H9 (cell line): Measurements from ENCODE around the gene ELMOD1. TPM values are rescaled to one million over a fixed set of nuclear protein-coding genes. Genes with fewer than 3 reads are reported as not detected.

Experiments used
- DNase-seq: peaks from one replicate; pipeline ENCODE4 v3.0.0-alpha.2; 2017
- H2AFZ ChIP-seq: one replicate; pipeline ENCODE4 v1.6.1; 2013; ENCODE audit warnings: mild to moderate bottlenecking, low read length, control low read depth, moderate library complexity
- H2AK5ac ChIP-seq: 2 replicates; pipeline ENCODE4 v1.6.1; 2013; ENCODE audit warnings: low read length, control low read depth, mixed read lengths; ENCODE audit not compliant: insufficient read length
- H2BK120ac ChIP-seq: one replicate; pipeline ENCODE4 v1.6.1; 2013; ENCODE audit warnings: low read depth, mild to moderate bottlenecking, low read length, control low read depth, inconsistent platforms; ENCODE audit not compliant: poor library complexity, severe bottlenecking
- H2BK12ac ChIP-seq: 2 replicates; pipeline ENCODE4 v1.6.1; 2013; ENCODE audit warnings: low read length, control low read depth, mixed read lengths, low read depth; ENCODE audit not compliant: insufficient read length
- H2BK15ac ChIP-seq: 2 replicates; pipeline ENCODE4 v1.6.1; 2013; ENCODE audit warnings: low read depth, low read length, control low read depth
- H2BK20ac ChIP-seq: one replicate; pipeline ENCODE4 v1.6.1; 2013; ENCODE audit warnings: low read depth, mild to moderate bottlenecking, low read length, control low read depth, inconsistent platforms; ENCODE audit not compliant: poor library complexity, severe bottlenecking
- H2BK5ac ChIP-seq: 2 replicates; pipeline ENCODE4 v1.6.1; 2013; ENCODE audit warnings: low read length, control low read depth, mixed read lengths; ENCODE audit not compliant: insufficient read length
- H3K14ac ChIP-seq: 2 replicates; pipeline ENCODE4 v1.6.1; 2013; ENCODE audit warnings: low read length, control low read depth; ENCODE audit not compliant: insufficient read depth
- H3K18ac ChIP-seq: 2 replicates; pipeline ENCODE4 v1.6.1; 2013; ENCODE audit warnings: low read depth, mild to moderate bottlenecking, mixed read lengths, low read length, control low read depth; ENCODE audit not compliant: insufficient read length
- H3K23ac ChIP-seq: 2 replicates; pipeline ENCODE4 v1.6.1; 2013; ENCODE audit warnings: low read length, control low read depth, mixed read lengths, low read depth; ENCODE audit not compliant: insufficient read length
- H3K23me2 ChIP-seq: 2 replicates; pipeline ENCODE4 v1.6.1; 2013; ENCODE audit warnings: low read depth, mild to moderate bottlenecking, mixed read lengths, low read length, control low read depth; ENCODE audit not compliant: insufficient read length, poor library complexity, severe bottlenecking
- H3K27ac ChIP-seq: 2 replicates; pipeline ENCODE4 v1.5.1; 2013; ENCODE audit warnings: low read length, control low read depth, mixed read lengths, low read depth; ENCODE audit not compliant: insufficient read length
- H3K27me3 ChIP-seq: 2 replicates; pipeline ENCODE4 v1.6.1; 2013; ENCODE audit warnings: low read length, control low read depth, inconsistent platforms; ENCODE audit not compliant: insufficient read depth
- H3K4ac ChIP-seq: 2 replicates; pipeline ENCODE4 v1.6.1; 2013; ENCODE audit warnings: low read depth, mild to moderate bottlenecking, control low read depth, inconsistent platforms, low read length, moderate library complexity
- H3K4me1 ChIP-seq: 2 replicates; pipeline ENCODE4 v1.6.1; 2013; ENCODE audit warnings: low read length, control low read depth, inconsistent platforms; ENCODE audit not compliant: insufficient read depth
- H3K4me2 ChIP-seq: 2 replicates; pipeline ENCODE4 v1.6.1; 2013; ENCODE audit warnings: low read length, control low read depth, mixed read lengths; ENCODE audit not compliant: insufficient read length, insufficient read depth
- H3K56ac ChIP-seq: 2 replicates; pipeline ENCODE4 v1.6.1; 2013; ENCODE audit warnings: low read depth, mild to moderate bottlenecking, mixed read lengths, low read length, control low read depth; ENCODE audit not compliant: insufficient read length
- H3K79me1 ChIP-seq: 2 replicates; pipeline ENCODE4 v1.6.1; 2013; ENCODE audit warnings: low read depth, mild to moderate bottlenecking, moderate library complexity, low read length, control low read depth, inconsistent platforms; ENCODE audit not compliant: insufficient read depth, poor library complexity, severe bottlenecking
- H3K79me2 ChIP-seq: 2 replicates; pipeline ENCODE4 v1.6.1; 2013; ENCODE audit warnings: low read length, control low read depth, inconsistent platforms; ENCODE audit not compliant: insufficient read depth
- H3K9ac ChIP-seq: 2 replicates; pipeline ENCODE4 v1.6.1; 2013; ENCODE audit warnings: low read length, control low read depth, mixed read lengths; ENCODE audit not compliant: insufficient read length; ENCODE audit errors: extremely low read depth
- H3K9me3 ChIP-seq: one replicate; pipeline ENCODE4 v1.6.1; 2013; ENCODE audit warnings: low read depth, low read length, inconsistent platforms; ENCODE audit not compliant: control insufficient read depth
- H3T11ph ChIP-seq: one replicate; pipeline ENCODE4 v1.6.1; 2013; ENCODE audit warnings: mild to moderate bottlenecking, low read length, control low read depth, inconsistent platforms
- H4K20me1 ChIP-seq: one replicate; pipeline ENCODE4 v1.6.1; 2013; ENCODE audit not compliant: control insufficient read depth, insufficient read length, insufficient read depth
- H4K5ac ChIP-seq: 2 replicates; pipeline ENCODE4 v1.6.1; 2013; ENCODE audit warnings: low read depth, mild to moderate bottlenecking, mixed read lengths, low read length, control low read depth; ENCODE audit not compliant: insufficient read length
- H4K8ac ChIP-seq: replicated peaks from 2 replicates; pipeline ENCODE4 v1.6.1; 2013; ENCODE audit warnings: low read length, control low read depth, mixed read lengths, low read depth; ENCODE audit not compliant: insufficient read length
- H4K91ac ChIP-seq: 2 replicates; pipeline ENCODE4 v1.6.1; 2013; ENCODE audit warnings: low read depth, mild to moderate bottlenecking, moderate library complexity, mixed read lengths, low read length, control low read depth; ENCODE audit not compliant: insufficient read length
- H3K27ac Mint-ChIP-seq, 3 experiments: 2 replicates in 2 of 3; 3 replicates in 1 of 3; pipeline ENCODE4 v1.8.0; 2020 to 2021; ENCODE audit warnings: mixed read lengths in 3 of 3, mild to moderate bottlenecking in 1 of 3, moderate library complexity in 1 of 3
- H3K27me3 Mint-ChIP-seq: 2 replicates; pipeline ENCODE4 v1.8.0; 2021; ENCODE audit warnings: low read depth, mild to moderate bottlenecking, moderate library complexity, mixed read lengths
- H3K36me3 Mint-ChIP-seq, 3 experiments: 2 replicates in 2 of 3; 3 replicates in 1 of 3; pipeline ENCODE4 v1.8.0; 2020 to 2021; ENCODE audit warnings: low read depth in 3 of 3, mixed read lengths in 3 of 3; ENCODE audit not compliant: insufficient read depth in 1 of 3
- H3K4me1 Mint-ChIP-seq, 2 experiments: 2 replicates each; pipeline ENCODE4 v1.8.0; 2020; ENCODE audit warnings: mixed read lengths in 2 of 2
- H3K4me3 Mint-ChIP-seq, 2 experiments: 2 replicates in 1 of 2; 3 replicates in 1 of 2; pipeline ENCODE4 v1.8.0; 2020 to 2021; ENCODE audit warnings: mild to moderate bottlenecking in 2 of 2, mixed read lengths in 2 of 2, moderate library complexity in 1 of 2
- H3K9me3 Mint-ChIP-seq, 2 experiments: 2 replicates in 1 of 2; 3 replicates in 1 of 2; pipeline ENCODE4 v1.8.0; 2020; ENCODE audit warnings: mild to moderate bottlenecking in 2 of 2, mixed read lengths in 2 of 2, moderate library complexity in 1 of 2
- CTCF ChIP-seq: fragments of 200-600 bp; sonication (generic); conservative IDR thresholded peaks from 3 replicates; pipeline ENCODE4 v1.8.0; 2021; ENCODE audit warnings: antibody characterized with exemption, mild to moderate bottlenecking
- WGBS: extraction: QIAGEN DNeasy Blood & Tissue Kit; methylation state at CpG from one replicate; pipeline ENCODE4 v1.1.7; 2013; ENCODE audit warnings: missing lambda C conversion rate, low lambda C conversion rate, mixed read lengths; ENCODE audit not compliant: insufficient read length; ENCODE audit errors: extremely low coverage; 5-methylcytosine and 5-hydroxymethylcytosine counted together
- total RNA-seq: library from RNA; stranded (reverse); gene quantifications from 2 replicates; pipeline ENCODE4 v1.2.1, GENCODE V29; 2021

ELMOD1 gene
- total RNA-seq, 1 experiment from 2014 or later = 0.61 TPM

GRCh38 chr11:107624983-107625684 is 34.2 kb downstream of the ELMOD1 start:
- no peak overlapping the region for H3K14ac ChIP-seq
- H3K56ac ChIP-seq = no peak overlapping the region
- no peak overlapping the region for H2BK12ac ChIP-seq
- peaks cover 4% of the 10 kb centered on the region; the same call in 1 of the 2 replicates for H3K4me1 ChIP-seq
- no peak overlapping the region for H4K91ac ChIP-seq
- no peaks in the 10 kb centered on the region for H3K79me2 ChIP-seq
- H4K8ac ChIP-seq = no peak overlapping the region
- no peak overlapping the region for H2AK5ac ChIP-seq
- Mint-ChIP-seq H3K4me1 (peaks cover 20 to 23% of the 10 kb centered on the region in 2 experiments), H3K27me3 (peaks cover 4% of the 10 kb centered on the region; the same call in 1 of the 2 replicates), H3K36me3 (no peaks in the 10 kb centered on the region), H3K27ac (peak overlapping the region in 1 of 3 experiments; percentile 39; a peak in 2 of 7 replicates), H3K9me3 (no peaks in the 10 kb centered on the region), H3K4me3 (peak overlapping the region; percentile 14 to 53; a peak in 1 of 5 replicates)
- H3K27ac ChIP-seq = no peak overlapping the region
- no peak for DNase-seq
- peak overlapping the region; percentile 19 for H3K4me2 ChIP-seq
- H3K4ac ChIP-seq = no peak overlapping the region
- no peaks in the 10 kb centered on the region for H3K23me2 ChIP-seq
- H3K23ac ChIP-seq = no peak overlapping the region
- H3K27me3 ChIP-seq = no peaks in the 10 kb centered on the region
- H4K20me1 ChIP-seq = no peaks in the 10 kb centered on the region
- no peak overlapping the region for H2BK20ac ChIP-seq
- H2BK15ac ChIP-seq = no peak overlapping the region
- H2BK120ac ChIP-seq = no peak overlapping the region
- no peak overlapping the region for H2BK5ac ChIP-seq
- no peak overlapping the region for H3K18ac ChIP-seq
- no peak overlapping the region for H3T11ph ChIP-seq
- TF ChIP-seq CTCF = no peak
- H3K9me3 ChIP-seq = no peaks in the 10 kb centered on the region
- no CpG with 5 or more reads among the region's 10 CpGs for WGBS
- no peak overlapping the region for H3K9ac ChIP-seq
- H2AFZ ChIP-seq = peak overlapping the region; percentile 70
- no peak overlapping the region for H4K5ac ChIP-seq
- no peaks in the 10 kb centered on the region for H3K79me1 ChIP-seq
